Liver (tissue), 9 donors: ENCODE data around the gene ADAMTS3. TPM values are rescaled to one million over a fixed set of nuclear protein-coding genes. Genes with fewer than 3 reads are reported as not detected.

Experiments used
- DNase-seq: peaks from one replicate; pipeline ENCODE4 v3.0.0-alpha.2; 2017; ENCODE audit warnings: low spot score
- H3K27ac ChIP-seq, 2 donors: one replicate each; pipeline ENCODE4 v1.7.0; 2013; ENCODE audit warnings: inconsistent platforms in 2 of 2, low read length in 2 of 2, control low read depth in 1 of 2, low read depth in 1 of 2, mild to moderate bottlenecking in 1 of 2
- H3K27me3 ChIP-seq, 4 donors: one replicate each; pipeline versions ENCODE4 v1.6.1 to v1.7.0; 2013; ENCODE audit warnings: low read length in 3 of 4, inconsistent platforms in 1 of 4, mild to moderate bottlenecking in 1 of 4, moderate library complexity in 1 of 4; ENCODE audit not compliant: control insufficient read depth in 4 of 4, insufficient read depth in 4 of 4
- H3K36me3 ChIP-seq, 4 donors: one replicate each; pipeline versions ENCODE4 v1.6.1 to v1.7.0; 2013; ENCODE audit warnings: low read length in 3 of 4, mild to moderate bottlenecking in 3 of 4, low read depth in 1 of 4, moderate library complexity in 1 of 4; ENCODE audit not compliant: control insufficient read depth in 4 of 4, insufficient read depth in 3 of 4
- H3K4me1 ChIP-seq, 4 donors: one replicate each; pipeline versions ENCODE4 v1.6.1 to v1.7.0; 2013; ENCODE audit warnings: low read length in 3 of 4, mild to moderate bottlenecking in 3 of 4, moderate library complexity in 1 of 4; ENCODE audit not compliant: control insufficient read depth in 4 of 4, insufficient read depth in 4 of 4
- H3K4me3 ChIP-seq, 3 donors: one replicate each; pipeline versions ENCODE4 v1.6.1 to v1.7.0; 2013; ENCODE audit warnings: low read length in 3 of 3, control low read depth in 1 of 3, low read depth in 1 of 3, mild to moderate bottlenecking in 1 of 3
- H3K9ac ChIP-seq, 2 donors: one replicate each; pipeline ENCODE4 v1.7.0; 2013; ENCODE audit warnings: low read length in 2 of 2, mild to moderate bottlenecking in 2 of 2, moderate library complexity in 2 of 2, control low read depth in 1 of 2, low read depth in 1 of 2
- H3K9me3 ChIP-seq, 4 donors: one replicate each; pipeline versions ENCODE4 v1.6.1 to v1.7.0; 2013; ENCODE audit warnings: low read length in 3 of 4; ENCODE audit not compliant: control insufficient read depth in 4 of 4
- ATF3 ChIP-seq: IDR thresholded peaks from 2 replicates; pipeline ENCODE4 v1.6.1; 2016; ENCODE audit warnings: antibody characterized with exemption
- FOXA2 ChIP-seq: IDR thresholded peaks from 2 replicates; pipeline ENCODE4 v1.6.1; 2016; ENCODE audit warnings: antibody characterized with exemption
- GABPA ChIP-seq, 2 donors: IDR thresholded peaks in 1 of 2; conservative IDR thresholded peaks in 1 of 2; 2 replicates each; pipeline ENCODE4 v1.6.1; 2016; ENCODE audit warnings: antibody characterized with exemption in 2 of 2, mild to moderate bottlenecking in 1 of 2, moderate library complexity in 1 of 2
- HNF4A ChIP-seq, 2 donors: conservative IDR thresholded peaks; 2 replicates each; pipeline ENCODE4 v1.6.1; 2016; ENCODE audit warnings: antibody characterized with exemption in 2 of 2, mild to moderate bottlenecking in 2 of 2
- HNF4G ChIP-seq: IDR thresholded peaks from 2 replicates; pipeline ENCODE4 v1.6.1; 2016; ENCODE audit warnings: antibody characterized with exemption
- JUND ChIP-seq, 2 donors: IDR thresholded peaks; 2 replicates each; pipeline ENCODE4 v1.6.1; 2016; ENCODE audit warnings: antibody characterized with exemption in 2 of 2
- NR2F2 ChIP-seq: IDR thresholded peaks from 2 replicates; pipeline ENCODE4 v1.6.1; 2016; ENCODE audit warnings: antibody characterized with exemption
- RAD21 ChIP-seq, 2 donors: IDR thresholded peaks; 2 replicates each; pipeline ENCODE4 v1.6.1; 2016; ENCODE audit warnings: antibody characterized with exemption in 2 of 2, mild to moderate bottlenecking in 2 of 2
- REST ChIP-seq: IDR thresholded peaks from 2 replicates; pipeline ENCODE4 v1.6.1; 2016; ENCODE audit warnings: antibody characterized with exemption, mild to moderate bottlenecking
- RXRA ChIP-seq, 2 donors: IDR thresholded peaks; 2 replicates each; pipeline ENCODE4 v1.6.1; 2017 to 2018; ENCODE audit warnings: antibody characterized with exemption in 2 of 2, mild to moderate bottlenecking in 1 of 2
- SP1 ChIP-seq: IDR thresholded peaks from 2 replicates; pipeline ENCODE4 v1.6.1; 2018; ENCODE audit warnings: antibody characterized with exemption, mild to moderate bottlenecking
- YY1 ChIP-seq: IDR thresholded peaks from 2 replicates; pipeline ENCODE4 v1.6.1; 2016; ENCODE audit warnings: antibody characterized with exemption, mild to moderate bottlenecking
- ZBTB33 ChIP-seq: IDR thresholded peaks from 2 replicates; pipeline ENCODE4 v1.6.1; 2016; ENCODE audit warnings: antibody characterized with exemption
- WGBS: extraction: QIAGEN DNeasy Blood & Tissue Kit; methylation state at CpG from one replicate; pipeline ENCODE4 v1.1.7; 2013; 5-methylcytosine and 5-hydroxymethylcytosine counted together
- polyA plus RNA-seq, 2 donors: library from polyadenylated mRNA; stranded (reverse) in 1 of 2; unstranded in 1 of 2; fragments of 200-250 nt in 1 of 2; fragments of >200 nt in 1 of 2; fragmentation: Nextera tagmentation in 1 of 2; extraction: Ambion mirVana in 1 of 2; gene quantifications; one replicate each; pipeline versions ENCODE4 v1.2.1 to v1.2.3, GENCODE V29; 2013 to 2015
- total RNA-seq, 2 donors: library from RNA; depleted of rRNA; stranded (reverse); fragments of >200 nt; gene quantifications; one replicate each; pipeline ENCODE4 v1.2.3, GENCODE V29; 2014
- donor health status: healthy.
- donor health status: healthy.
- donor health status: healthy.
- donor health status: healthy.
- donor health status: healthy.

The ADAMTS3 gene
- total and polyA plus RNA-seq, 4 donors: 0.12 to 1.9 (median 0.25) TPM; not detected in 1

- no peak for TF ChIP-seq ZBTB33
- no peak for TF ChIP-seq HNF4G
- TF ChIP-seq ATF3: no peak
- no peak for TF ChIP-seq JUND (IDR thresholded peaks at IDR 0.05)
Observed at GRCh38 chr4:72566464-72566972, 2.5 kb downstream of the ADAMTS3 start (continued).

GRCh38 chr4:72564789-72565188 is 4.2 kb downstream of the ADAMTS3 start:
- Histone ChIP-seq H3K9ac (no peak overlapping the region), H3K4me3 (no peak overlapping the region), H3K36me3 (no peaks in the 10 kb centered on the region), H3K27me3 (no peaks in the 10 kb centered on the region), H3K4me1 (peaks cover 7 to 13% (median 9%) of the 10 kb centered on the region in 4 donors), H3K27ac (no peak overlapping the region), H3K9me3 (no peaks in the 10 kb centered on the region)
- TF ChIP-seq NR2F2: no peak
- peak in 1 of 2 donors; percentile 48 for TF ChIP-seq RXRA (IDR thresholded peaks at IDR 0.05)
- TF ChIP-seq GABPA (IDR thresholded peaks at IDR 0.05 in 1 of 2, conservative IDR thresholded peaks at IDR 0.05 in 1 of 2): no peak
- no peak for TF ChIP-seq YY1
- TF ChIP-seq REST: no peak
- no peak for TF ChIP-seq ATF3
- TF ChIP-seq RAD21 (IDR thresholded peaks at IDR 0.05): no peak
- no peak for TF ChIP-seq FOXA2
- peak in 1 of 2 donors; percentile 35 for TF ChIP-seq HNF4A (conservative IDR thresholded peaks at IDR 0.05)
- no peak for TF ChIP-seq HNF4G
- WGBS: 33% methylated on average over 2 of the region's 2 CpGs
- no peak for DNase-seq

GRCh38 chr4:72564184-72564583 is 4.8 kb downstream of the ADAMTS3 start:
- Histone ChIP-seq H3K36me3 (no peaks in the 10 kb centered on the region), H3K4me3 (no peak overlapping the region), H3K9ac (no peak overlapping the region), H3K27ac (no peak overlapping the region), H3K27me3 (no peaks in the 10 kb centered on the region), H3K4me1 (peaks cover 5 to 13% (median 9%) of the 10 kb centered on the region in 4 donors), H3K9me3 (no peaks in the 10 kb centered on the region)
- DNase-seq: no peak
- WGBS: 90% methylated on average over 1 of the region's 1 CpG
- TF ChIP-seq HNF4A (conservative IDR thresholded peaks at IDR 0.05) (no peak), SP1 (no peak)
